GM21737 (cell line): Measurements from ENCODE around the gene PCSK2.
A peak's percentile ranks its signal among the peaks of the same experiment; 100 is the strongest.

Source experiments
- ATAC-seq: cut with Tn5 transposase; IDR thresholded peaks from one replicate; pipeline ENCODE4 v1.9.1; 2021; ENCODE audit warnings: mild to moderate bottlenecking, moderate library complexity; ENCODE audit not compliant: unreplicated experiment

Gene PCSK2

GRCh38 chr20:17503301-17504065 is 276.6 kb downstream of the PCSK2 start:
- no peak for ATAC-seq

DNA sequence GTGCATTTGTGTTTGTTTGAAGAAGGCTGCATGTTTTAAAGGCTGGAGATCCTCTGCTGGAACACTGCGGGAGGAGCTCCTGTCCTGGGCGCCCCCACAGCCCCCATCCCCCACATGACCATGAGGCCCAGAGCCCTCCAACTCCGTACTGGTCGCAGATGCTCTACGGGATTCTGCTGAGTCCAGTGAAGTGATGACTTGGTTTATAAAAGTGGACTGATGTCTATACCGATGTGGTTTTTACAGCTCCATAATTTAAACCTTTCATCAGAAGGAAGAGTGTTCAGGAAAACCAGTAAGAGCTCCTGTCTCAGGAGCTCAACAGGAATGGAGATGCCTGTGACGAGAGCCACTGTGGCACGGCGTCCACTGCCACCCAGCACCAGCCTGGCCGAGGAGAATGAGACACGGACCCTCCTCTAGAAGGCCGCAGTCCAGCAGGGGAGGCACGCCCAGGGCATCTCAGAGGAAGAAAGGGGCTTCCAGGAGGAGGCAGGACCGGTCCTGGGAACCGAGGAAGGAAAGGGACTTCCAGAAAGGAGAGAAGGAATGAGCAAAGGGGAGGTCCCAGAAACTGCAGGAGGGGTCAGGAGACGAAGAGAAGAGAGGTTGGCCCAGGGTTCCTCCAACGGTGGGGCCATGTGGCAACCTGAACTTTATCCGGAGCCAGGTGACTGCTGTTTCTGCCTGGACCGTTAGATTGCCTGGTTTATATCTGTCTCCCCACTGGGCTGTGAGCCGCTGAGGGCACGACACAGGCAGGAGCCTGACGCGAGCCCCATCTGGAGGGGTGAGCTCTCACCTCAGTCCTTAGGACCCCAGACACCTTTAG is 277.4 kb downstream of the PCSK2 start:
- ATAC-seq: peak; percentile 20

DNA sequence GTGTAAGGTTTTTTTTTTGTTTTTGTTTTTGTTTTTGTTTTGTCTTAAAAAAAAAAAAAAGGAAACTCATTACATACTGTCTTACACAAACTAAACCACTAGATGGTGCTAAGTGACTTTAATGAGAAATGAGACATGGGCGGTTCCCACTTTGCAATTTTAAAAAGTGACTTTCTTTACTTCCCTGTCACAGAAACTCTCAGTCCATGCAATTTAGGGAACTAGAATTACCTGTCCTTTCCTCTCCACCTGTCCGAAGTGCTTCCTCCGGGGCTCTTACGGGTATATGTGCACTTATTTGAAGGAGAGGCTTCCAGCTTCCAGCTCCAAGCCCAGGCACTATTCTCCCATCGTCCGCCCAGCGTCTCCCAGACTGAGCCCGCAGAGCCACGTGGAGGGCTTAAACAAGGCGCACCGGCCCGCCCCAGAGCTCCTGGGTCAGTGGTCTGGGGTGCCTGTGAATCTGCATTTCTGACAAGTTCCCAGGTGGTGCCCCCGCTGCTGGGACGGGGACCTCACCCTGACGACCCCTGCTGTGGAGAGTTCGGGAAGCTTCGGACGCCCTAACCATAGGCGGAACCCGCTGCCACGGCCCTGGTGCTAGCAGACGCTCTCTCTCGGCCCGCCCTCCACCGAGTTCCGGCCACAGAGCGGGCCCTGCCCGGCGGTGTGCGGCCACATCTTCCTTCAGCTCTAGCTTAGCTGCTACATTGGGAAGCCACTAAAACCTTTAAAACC is 278.2 kb downstream of the PCSK2 start:
- ATAC-seq: peak; percentile 63

DNA sequence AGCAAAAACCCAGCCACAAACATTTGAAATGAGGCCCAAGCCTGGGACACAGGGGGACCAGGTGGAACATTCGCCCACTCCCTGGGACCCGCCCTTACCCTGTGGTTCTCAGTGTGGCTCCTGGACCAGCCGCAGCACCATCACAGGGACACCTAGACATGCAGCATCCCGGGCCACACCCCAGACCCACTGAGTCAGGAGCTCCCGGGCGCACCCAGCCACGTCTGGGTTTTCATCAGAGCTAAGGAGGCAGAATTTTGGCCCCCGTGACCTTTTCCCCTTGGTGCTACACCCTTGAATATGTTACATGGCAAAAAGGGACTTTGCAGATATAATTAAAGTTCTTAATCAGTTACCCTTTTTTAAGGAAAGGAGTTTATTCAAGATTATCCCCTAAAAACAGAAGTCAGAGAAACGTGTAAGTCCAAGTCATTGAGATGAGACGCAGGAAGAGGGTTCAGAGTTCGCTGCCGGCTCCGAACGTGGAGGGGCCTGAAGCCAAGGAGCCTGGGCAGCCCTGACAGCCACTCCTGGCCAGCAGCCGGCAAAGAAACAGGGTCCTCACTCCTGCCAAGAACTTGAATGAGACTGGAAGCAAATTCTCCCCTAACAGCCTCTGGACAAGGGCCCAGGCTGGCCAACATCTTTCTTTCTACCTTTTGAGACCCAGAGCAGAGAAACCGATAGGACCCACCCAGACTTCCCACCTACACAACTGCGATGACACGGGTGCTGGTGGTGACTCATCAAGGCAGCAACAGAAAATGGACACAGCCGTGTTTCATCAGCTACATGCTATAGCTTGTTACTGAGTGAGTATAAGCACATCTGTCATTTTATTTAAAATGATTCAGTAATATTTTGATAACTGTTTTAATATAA is 279.0 kb downstream of the PCSK2 start:
- ATAC-seq: no peak

- ATAC-seq: no peak
Measured at GRCh38 chr20:17507032-17507431, 280.2 kb downstream of the PCSK2 start.

- ATAC-seq: no peak
Measured at GRCh38 chr20:17507531-17507930, 280.7 kb downstream of the PCSK2 start.

GRCh38 chr20:17508756-17509155 is 281.9 kb downstream of the PCSK2 start:
- no peak for ATAC-seq

GRCh38 chr20:17510548-17510947 is 283.7 kb downstream of the PCSK2 start:
- ATAC-seq: no peak

DNA sequence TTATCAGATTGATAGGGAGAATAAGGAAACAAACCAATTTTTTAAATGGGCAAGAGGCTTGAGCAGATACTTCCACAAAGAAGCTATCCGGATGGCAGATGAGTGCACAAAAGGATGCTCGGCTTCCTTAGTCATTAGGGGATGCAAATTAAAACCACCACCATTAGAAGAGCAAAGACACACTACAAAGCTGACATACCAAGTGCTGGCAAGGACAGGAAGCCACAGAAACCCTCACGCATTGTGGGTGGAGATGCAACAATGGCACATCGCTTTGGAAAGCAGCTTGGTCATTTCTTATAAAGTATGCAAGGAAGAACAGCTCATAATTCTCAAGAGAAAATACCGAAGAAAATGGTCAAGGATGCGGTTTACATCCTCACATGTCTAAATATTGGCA is 284.6 kb downstream of the PCSK2 start:
- no peak for ATAC-seq

- no peak for ATAC-seq
Measured at GRCh38 chr20:17513939-17514338, 287.1 kb downstream of the PCSK2 start.

DNA sequence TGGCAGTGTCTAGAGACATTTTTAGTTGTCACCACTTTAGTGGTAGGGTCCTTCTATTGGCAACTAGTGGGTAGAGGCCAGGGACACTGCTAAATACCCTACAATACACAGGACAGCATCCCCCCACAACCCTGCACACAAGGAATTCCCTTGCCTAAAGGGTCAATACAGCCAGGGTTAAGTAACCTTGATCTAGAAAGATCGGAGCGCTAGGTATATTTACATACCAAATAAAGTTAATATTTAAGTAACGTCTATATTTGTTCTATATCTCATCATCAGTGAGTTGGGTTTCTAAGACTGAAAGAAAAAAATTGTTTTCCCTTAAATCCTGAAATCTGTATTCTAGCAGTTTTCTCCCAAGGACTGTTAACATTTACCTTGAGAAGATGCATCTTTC is 288.2 kb downstream of the PCSK2 start:
- ATAC-seq: no peak

DNA sequence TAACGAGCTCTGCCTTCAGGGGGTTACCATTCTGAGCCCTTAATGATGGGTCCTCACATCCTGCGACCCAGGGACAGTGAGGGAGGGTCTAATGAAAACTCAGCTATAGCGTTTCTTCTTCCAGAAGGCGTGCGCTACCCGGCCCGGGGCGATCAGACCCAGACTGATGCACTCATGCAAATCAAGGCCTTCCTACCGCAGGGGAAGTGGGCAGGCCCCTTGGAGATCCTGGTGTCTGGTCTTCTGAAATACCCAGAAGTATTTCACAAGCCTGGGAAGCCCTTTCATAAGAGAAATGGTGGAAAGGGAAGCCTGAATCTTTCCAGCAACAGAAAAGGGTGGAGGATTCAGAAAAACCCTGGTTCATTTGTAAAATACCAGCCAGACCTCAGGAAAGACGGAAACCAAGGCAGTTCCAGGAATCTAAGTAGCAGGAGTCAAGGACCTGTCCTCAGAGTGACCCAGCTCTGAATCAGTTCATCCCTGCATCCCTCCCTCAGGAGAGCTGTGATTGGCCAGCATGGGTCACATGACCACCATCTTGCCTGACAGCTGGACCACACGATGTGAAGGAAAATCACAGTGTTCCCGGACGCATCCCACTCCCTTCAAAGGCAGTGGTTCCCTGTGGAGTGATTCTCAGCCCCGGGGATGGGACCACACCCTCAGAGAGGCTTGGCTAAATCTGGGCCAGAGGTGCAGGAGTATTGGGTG is 291.7 kb downstream of the PCSK2 start:
- ATAC-seq: no peak

- no peak for ATAC-seq
Measured at GRCh38 chr20:17519606-17520285, 292.9 kb downstream of the PCSK2 start.

- no peak for ATAC-seq
Measured at GRCh38 chr20:17520583-17520982, 293.7 kb downstream of the PCSK2 start.

DNA sequence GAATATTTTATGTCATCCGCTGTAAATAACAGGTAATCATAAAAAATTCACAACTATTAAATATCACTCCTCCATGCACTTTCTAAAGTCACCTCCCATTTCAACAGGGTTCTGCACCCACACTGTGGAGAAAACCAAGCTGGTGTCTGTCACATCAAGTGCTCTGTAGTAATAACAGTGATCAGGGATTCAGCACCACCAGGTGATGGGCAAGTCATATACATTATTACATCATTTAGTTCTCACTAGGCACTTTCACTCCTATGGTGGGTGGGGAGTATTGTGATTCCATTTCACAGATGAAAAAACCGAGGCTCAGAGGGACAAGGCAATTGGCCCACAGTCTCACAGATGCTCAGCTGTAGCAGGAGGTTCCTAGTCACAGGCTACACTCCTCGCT is 295.7 kb downstream of the PCSK2 start:
- no peak for ATAC-seq

GRCh38 chr20:17523326-17523725 is 296.5 kb downstream of the PCSK2 start:
- no peak for ATAC-seq

DNA sequence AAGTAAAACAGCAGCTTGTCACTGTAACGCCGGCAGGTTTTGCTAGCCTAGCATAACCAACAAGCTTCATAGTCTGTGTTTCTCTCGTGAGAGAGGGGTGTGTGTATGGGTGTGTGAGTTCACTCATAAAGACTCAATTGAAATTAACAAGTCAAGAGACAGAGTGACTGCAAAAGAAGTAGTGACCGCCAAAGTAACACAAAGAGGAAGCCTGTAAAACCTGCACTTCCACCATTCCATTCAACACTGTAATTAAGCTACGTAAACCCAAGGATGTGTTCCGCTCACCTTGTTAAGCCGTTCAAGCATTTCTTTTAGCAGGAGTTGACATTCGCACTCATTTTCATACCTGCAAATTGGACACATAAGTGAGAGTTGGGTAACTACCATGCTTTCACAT is 297.7 kb downstream of the PCSK2 start:
- no peak for ATAC-seq

- no peak for ATAC-seq
Measured at GRCh38 chr20:17525132-17525531, 298.3 kb downstream of the PCSK2 start.

- ATAC-seq: no peak
Measured at GRCh38 chr20:17525650-17526049, 298.8 kb downstream of the PCSK2 start.
